NCI-H345 (cell line): ENCODE data around the gene TAAR9.
"Not testable (repeated sequence)": the region's sequence is repeated elsewhere in the genome, so short reads cannot be mapped to it uniquely, and the experiment has no call there.

Experiments used
- DNase-seq: peaks from one replicate; lab custom pipeline; 2025; lab: John Stamatoyannopoulos, UW

Gene TAAR9

GRCh38 chr6:132515386-132515785 lies 22.7 kb upstream of the TAAR9 start:
- DNase-seq = no peak

- no peak for DNase-seq
Observed at GRCh38 chr6:132520953-132521352, 17.1 kb upstream of the TAAR9 start.

- no peak for DNase-seq
Observed at GRCh38 chr6:132524646-132525045, 13.4 kb upstream of the TAAR9 start.

GRCh38 chr6:132525866-132526265 lies 12.2 kb upstream of the TAAR9 start:
- no peak for DNase-seq

GRCh38 chr6:132526461-132526860 lies 11.6 kb upstream of the TAAR9 start:
- DNase-seq = no peak

- peak; percentile 8 for DNase-seq
Observed at GRCh38 chr6:132527791-132528190, 10.3 kb upstream of the TAAR9 start.

GRCh38 chr6:132530293-132530974 lies 7.6 kb upstream of the TAAR9 start:
- DNase-seq = peak; percentile 65

- not testable (repeated sequence) for DNase-seq
Observed at GRCh38 chr6:132534546-132534945, 3.5 kb upstream of the TAAR9 start.

- no peak for DNase-seq
Observed at GRCh38 chr6:132537145-132537544, 932 bp upstream of the TAAR9 start.

- no peak for DNase-seq
Observed at GRCh38 chr6:132544826-132545225, 6.7 kb downstream of the TAAR9 start.

- no peak for DNase-seq
Observed at GRCh38 chr6:132548746-132549463, 10.8 kb downstream of the TAAR9 start.

- DNase-seq = no peak
Observed at GRCh38 chr6:132551214-132551613, 13.1 kb downstream of the TAAR9 start.

GRCh38 chr6:132552372-132552771 lies 14.3 kb downstream of the TAAR9 start, which contains the start of gene TAAR8:
TAAR8 (plus strand) TSS chr6:132552672; CDS start chr6:132552693, 21 bp downstream.
- DNase-seq = no peak

GRCh38 chr6:132560087-132560486 lies 22.0 kb downstream of the TAAR9 start:
- DNase-seq = not testable (repeated sequence)

- DNase-seq = no peak
Observed at GRCh38 chr6:132566404-132566803, 28.3 kb downstream of the TAAR9 start.

- no peak for DNase-seq
Observed at GRCh38 chr6:132567566-132567965, 29.5 kb downstream of the TAAR9 start.

GRCh38 chr6:132568611-132569010 lies 30.5 kb downstream of the TAAR9 start:
- DNase-seq = no peak

- DNase-seq = no peak
Observed at GRCh38 chr6:132569170-132569569, 31.1 kb downstream of the TAAR9 start.

- no peak for DNase-seq
Observed at GRCh38 chr6:132570221-132570777, 32.2 kb downstream of the TAAR9 start, which contains the start of gene TAAR6. TAAR6 (plus strand) TSS chr6:132570322; CDS start chr6:132570322, 0 bp downstream.

GRCh38 chr6:132571774-132572173 lies 33.7 kb downstream of the TAAR9 start:
- no peak for DNase-seq

GRCh38 chr6:132584698-132585097 lies 46.6 kb downstream of the TAAR9 start:
- no peak for DNase-seq

- DNase-seq = no peak
Observed at GRCh38 chr6:132587424-132587823, 49.3 kb downstream of the TAAR9 start.
